NOMO-1 treated with dmso at 0.1 percent for 144 hours (cell line): ENCODE results near the gene CRB1.
A peak's percentile ranks its signal among the peaks of the same experiment; 100 is the strongest.
"Not testable (repeated sequence)": the region's sequence is repeated elsewhere in the genome, so short reads cannot be mapped to it uniquely, and the experiment has no call there.

Experiments
- DNase-seq: peaks from one replicate; lab custom pipeline; 2025; ENCODE audit not compliant: unreplicated experiment; lab: John Stamatoyannopoulos, UW

The CRB1 gene

DNA sequence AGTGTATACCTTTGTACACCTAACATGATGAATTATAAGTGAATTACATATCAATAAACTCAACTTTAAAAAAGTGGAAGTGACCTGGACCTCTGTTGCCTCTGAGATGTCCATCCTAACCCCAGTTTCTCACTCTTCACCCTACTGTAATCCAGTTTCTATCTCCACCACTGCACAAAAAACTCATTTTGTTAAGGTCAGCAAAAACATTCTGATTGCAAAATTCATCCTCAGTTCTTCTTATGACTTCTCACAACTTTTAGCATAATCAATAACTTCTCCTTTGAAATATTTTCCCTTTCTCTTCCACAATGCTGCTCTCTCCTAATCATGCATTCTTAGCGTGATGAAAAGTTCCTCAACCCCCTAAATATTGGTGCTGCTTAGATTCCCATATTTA, 129.8 kb downstream of the CRB1 start:
- DNase-seq = no peak

DNA sequence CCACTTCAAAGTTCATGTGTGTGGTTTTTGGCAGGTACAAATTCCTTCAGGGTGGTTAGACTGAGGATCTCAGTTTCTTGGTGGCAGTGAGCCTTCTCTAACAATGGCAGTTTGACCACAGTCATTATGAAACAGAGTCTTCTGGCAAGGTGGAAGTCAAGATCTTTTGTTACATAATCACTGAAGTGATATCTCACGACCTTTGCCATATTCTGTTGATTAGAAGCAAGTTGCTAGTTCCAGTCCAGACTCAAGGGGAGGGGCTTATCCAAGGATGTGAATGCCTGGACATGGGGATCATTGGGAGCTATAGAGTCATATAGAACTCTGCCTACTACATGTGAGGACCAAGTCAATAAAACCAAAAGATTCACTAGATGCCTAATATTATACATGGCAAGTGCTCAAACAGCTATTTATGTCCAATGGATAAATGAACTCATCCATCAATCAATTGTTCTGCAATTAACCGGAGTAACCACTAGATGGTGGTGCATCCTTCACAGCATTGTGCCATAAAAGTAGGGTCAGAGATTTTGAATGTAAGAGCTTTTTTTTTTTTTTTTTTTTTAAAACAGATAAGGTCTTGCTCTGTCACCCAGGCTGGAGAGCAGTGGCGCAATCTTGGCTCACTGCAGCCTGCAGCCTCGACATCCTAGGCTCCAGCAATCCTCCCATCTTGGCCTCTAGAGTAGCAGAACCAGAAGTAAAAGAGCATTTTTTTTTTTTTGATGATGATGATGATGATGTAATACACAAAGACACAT, 131.9 kb downstream of the CRB1 start:
- peak; percentile 54 for DNase-seq

DNA sequence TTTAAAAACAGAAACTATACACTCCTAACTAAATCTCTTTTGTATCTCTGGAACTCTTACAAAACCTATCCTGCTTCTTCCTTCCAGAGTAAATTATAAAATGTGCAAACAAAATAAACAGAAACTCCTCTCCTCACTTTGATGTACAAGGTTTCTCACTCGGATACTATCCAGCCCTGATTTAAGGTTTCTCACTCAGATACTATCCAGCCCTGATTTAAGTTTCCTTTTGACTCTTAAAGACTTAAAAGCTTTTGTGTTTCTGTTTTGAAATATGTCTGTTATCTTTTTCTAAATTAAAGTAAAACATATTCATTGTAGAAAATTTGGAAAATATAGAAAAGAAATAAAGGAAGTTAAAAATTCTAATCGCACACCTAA, 132.5 kb downstream of the CRB1 start:
- no peak for DNase-seq

DNA sequence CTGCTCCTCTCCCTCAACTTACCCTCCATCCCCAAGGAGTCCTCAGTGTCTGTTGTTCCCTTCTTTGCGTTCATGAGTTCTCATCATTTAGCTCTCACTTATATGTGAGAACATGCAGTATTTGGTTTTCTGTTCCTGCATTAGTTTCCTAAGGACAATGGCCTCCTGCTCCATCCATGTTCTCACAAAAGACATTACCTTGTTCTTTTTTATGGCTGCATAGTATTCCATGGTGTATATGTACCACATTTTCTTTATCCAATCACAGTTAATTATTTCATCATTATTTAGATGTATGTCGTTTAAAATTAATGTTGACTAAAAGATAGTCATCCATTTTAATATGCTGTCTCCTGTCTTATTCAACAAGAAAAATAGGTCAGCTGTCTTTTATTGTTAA, 134.1 kb downstream of the CRB1 start:
- no peak for DNase-seq

DNA sequence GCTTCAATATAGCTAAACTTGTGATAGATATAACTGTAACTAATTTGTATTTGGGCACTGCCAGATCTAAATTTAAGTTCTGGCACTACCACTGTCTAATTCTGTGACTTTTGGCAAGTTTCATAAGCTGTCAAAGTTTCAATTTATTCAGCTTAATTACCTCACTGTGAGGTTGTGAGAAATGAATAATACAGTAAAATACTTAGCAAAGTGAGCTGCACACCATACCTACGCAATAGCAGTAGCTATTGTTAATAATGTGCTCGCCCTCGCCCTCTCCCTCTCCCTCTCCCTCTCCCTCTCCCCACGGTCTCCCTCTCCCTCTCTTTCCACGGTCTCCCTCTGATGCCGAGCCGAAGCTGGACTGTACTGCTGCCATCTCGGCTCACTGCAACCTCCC, 136.7 kb downstream of the CRB1 start:
- DNase-seq = not testable (repeated sequence)

DNA sequence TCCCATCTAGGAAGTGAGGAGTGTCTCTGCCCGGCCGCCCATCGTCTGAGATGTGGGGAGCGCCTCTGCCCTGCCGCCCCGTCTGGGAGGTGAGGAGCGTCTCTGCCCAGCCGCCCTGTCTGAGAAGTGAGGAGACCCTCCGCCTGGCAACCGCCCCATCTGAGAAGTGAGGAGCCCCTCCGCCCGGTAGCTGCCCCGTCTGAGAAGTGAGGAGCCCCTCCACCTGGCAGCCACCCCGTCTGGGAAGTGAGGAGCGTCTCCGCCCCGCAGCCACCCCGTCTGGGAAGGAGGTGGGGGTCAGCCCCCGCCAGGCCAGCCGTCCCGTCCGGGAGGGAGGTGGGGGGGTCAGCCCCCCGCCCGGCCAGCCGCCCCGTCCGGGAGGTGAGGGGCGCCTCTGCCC, 137.6 kb downstream of the CRB1 start:
- not testable (repeated sequence) for DNase-seq

DNA sequence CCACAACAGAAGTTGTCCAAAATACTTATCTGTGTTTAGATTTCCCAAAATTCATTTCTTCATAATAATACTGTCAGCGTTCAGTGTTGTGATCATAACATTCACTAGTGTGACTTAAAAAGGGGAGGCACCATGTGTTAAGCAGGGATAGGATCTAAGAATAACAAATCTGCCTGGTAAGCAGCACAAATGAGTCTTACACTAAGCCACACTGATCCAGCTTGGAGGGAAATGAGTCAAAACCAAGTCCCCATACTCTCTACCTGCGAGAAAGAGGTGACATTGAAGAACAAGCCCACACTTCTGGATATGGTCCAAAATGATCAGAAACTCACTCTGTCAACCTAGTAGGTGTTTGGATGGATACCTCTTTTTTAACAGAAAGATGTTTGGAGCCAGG, 145.5 kb downstream of the CRB1 start:
- DNase-seq = no peak

DNA sequence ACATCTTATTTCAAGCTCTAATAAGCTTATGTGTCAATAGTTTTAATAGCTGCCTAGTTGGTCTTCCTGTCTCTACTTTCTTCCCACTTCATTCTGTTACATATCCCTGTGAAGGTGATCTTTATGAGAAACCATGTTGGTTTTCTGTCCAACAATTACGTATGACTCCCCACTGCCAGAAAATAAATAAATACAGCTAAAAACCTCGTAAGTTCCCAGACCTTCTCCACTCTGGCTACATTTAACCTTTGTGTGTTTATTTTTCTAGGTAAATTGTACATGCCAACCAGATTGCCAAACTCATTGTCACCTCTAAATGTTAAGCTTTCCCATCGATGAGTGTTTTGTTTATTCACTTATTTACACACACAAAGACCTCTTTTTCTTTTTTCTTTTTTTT, 147.2 kb downstream of the CRB1 start:
- no peak for DNase-seq

DNA sequence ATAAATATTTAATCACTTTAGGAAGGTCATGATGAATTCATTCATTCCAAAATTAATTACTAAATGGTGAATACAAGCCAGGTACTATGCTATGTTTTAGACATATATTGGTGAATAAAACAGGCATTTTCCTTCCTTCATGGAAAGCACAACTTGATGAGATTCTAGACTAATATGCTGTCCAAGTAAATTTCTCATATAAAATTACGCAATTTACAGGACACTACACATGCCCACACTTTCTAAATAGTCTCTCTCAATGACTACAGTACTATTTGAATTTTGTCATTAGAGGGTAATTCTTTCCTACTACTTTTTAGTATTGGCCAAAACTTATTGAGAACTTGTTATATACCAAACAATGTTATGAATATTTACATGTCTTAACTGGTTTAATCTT, 150.6 kb downstream of the CRB1 start:
- no peak for DNase-seq

DNA sequence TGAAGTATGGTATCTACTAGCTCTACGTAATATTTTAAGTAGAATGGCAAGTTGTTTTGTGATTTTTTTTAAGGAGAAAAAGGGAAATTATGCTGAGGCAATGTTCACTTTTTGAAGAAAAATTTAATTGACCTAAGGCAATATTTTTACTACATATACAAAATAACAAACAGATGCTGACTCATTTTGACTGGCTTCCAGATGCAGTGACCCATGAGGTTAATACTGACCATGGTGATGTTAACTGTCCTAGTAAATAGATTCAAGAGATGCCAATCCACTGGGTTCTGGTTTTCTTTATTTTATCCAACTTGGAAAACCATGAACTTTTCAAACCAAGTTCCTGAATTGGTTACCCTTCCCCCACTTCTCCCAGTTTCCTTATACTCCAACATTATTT, 154.9 kb downstream of the CRB1 start:
- DNase-seq = no peak

DNA sequence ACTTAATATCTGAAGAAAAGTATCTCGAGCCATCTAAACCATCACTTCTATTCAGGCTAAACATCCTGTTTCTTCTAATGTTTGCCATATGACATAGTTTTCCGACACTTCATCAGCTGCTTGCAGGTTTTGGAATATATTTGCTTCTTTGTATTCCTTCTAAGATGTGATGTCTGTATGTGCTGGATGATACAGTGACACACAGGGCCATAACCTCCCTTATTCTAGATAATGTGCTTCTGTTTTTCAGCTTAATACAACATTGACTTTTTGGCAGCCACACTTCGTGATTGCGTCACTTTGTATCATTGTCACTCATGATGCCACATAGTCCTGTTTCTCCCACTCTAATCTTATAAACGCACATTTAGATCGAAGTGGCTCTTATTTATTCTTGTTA, 156.3 kb downstream of the CRB1 start:
- DNase-seq = no peak

DNA sequence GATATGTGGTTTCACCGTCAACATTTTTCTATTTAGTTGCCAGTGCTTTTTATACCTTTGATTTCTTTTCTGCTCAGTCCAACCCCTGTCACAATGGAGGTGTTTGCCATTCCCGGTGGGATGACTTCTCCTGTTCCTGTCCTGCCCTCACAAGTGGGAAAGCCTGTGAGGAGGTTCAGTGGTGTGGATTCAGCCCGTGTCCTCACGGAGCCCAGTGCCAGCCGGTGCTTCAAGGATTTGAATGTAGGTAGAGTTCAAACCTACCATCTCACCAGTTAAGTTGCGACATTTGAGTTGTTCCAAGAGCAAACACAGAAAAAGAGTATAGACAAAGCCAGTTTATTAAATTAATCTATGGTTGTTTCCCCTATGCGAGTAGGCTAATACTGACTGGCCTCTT, 161.3 kb downstream of the CRB1 start:
- no peak for DNase-seq

DNA sequence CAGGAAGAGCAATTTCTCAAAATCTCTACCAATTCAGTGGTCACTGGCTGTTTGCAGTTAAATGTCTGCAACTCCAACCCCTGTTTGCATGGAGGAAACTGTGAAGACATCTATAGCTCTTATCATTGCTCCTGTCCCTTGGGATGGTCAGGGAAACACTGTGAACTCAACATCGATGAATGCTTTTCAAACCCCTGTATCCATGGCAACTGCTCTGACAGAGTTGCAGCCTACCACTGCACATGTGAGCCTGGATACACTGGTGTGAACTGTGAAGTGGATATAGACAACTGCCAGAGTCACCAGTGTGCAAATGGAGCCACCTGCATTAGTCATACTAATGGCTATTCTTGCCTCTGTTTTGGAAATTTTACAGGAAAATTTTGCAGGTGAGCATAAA, 167.2 kb downstream of the CRB1 start:
- no peak for DNase-seq

DNA sequence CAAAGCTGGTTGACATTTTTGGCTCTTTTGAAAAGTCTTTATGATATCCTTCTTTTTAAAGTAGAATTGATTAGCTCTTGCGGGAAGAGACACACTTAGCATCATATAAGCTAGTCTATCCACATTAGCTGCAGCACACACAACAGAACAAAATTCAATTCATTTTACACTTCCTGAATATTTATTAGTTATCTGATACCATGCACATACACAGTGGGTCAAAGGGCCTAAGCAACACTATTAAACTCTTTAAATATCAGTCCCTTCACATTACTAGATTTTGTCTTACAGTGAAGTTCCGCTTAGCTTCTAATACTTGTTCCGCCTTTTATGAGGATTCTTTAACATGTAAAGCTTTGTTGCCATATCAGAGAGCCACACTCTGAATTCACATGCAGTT, 169.5 kb downstream of the CRB1 start:
- no peak for DNase-seq

DNA sequence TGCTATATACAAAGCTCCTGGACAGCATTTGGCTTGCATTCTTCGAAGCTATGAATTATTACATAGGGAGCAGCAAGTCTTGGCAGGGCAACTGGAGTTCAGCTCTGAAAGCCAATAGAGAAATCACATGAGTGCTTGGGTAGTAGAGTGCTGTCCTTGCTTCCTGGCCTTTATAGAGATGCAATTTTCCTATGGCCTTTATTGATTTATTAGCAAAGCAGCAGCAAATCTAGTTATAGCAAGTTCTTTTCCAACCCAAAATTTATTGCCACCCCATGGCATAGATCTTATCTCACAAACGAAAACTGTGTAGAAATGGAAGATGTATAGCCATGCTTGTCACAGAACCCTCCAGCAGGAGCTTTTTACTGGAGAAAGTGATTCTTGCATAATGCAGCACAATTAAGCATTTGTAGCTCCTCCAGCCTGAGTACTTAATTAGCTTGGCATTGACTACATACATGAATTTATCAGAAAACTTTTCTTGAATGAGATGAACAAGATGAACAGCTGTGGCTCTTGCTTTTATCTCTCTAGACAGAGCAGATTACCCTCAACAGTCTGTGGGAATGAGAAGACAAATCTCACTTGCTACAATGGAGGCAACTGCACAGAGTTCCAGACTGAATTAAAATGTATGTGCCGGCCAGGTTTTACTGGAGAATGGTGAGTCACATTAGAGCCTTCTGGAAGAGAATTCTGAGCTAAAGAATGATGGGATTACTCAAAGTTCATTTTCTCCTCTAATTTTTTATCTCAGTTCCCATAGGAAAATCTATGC, 170.1 kb downstream of the CRB1 start:
- no peak for DNase-seq

DNA sequence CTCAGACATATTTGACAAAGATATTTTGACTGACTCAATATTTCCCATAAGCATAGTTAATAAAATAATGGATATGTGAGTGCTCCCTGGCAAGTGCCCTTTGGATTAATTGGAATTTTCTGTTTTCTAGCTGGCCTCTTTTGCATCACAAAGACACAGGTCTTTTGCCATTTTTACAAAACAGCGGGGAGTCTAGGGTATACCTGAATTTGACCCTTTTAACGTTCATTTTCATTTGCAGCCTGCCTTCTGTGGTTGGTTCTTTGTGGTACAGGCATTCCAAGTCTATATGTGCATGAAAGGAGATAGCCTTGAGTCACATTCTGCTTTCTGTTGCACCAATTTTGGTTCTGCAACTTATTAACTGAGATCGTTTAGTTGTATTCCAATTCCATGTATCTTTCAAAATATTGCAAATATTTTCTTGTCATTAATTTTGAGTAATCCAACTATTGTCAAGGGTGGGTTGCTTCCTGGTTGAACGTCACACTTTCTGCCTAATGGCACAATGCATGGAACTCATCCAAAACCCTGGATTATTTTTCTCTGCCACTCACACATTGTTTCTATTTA, 171.7 kb downstream of the CRB1 start:
- DNase-seq = no peak

DNA sequence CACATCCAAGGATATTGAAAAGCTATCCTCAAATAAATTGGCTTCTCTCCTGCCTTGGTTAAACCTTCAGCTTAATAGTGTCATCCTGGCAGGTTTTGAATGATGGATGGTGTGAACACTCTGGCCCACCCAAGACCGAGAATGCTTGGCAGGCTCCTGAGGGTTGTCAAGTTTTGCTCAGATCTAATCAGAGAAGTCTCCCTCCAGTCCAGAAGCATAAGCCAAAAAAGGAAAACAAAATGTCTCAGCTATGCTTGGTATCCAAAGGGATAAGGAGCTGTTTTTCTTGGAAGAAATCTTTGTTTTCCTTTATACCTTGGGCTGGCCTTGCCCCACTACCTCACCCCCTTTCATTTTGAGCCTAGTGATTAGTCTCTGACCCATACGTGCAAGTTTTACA, 172.7 kb downstream of the CRB1 start:
- DNase-seq = no peak

DNA sequence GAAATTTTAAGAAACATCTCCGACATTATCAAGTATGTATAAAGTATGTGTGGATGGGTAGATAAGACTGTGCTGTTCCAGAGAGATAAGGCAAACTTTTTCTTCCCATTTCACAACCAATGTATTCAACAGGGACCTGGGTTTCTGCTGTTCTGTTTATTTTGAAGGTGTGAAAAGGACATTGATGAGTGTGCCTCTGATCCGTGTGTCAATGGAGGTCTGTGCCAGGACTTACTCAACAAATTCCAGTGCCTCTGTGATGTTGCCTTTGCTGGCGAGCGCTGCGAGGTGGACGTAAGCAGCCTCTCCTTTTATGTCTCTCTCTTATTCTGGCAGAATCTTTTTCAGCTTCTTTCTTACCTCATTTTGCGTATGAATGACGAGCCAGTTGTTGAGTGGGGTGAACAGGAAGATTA, 174.0 kb downstream of the CRB1 start:
- DNase-seq = no peak

DNA sequence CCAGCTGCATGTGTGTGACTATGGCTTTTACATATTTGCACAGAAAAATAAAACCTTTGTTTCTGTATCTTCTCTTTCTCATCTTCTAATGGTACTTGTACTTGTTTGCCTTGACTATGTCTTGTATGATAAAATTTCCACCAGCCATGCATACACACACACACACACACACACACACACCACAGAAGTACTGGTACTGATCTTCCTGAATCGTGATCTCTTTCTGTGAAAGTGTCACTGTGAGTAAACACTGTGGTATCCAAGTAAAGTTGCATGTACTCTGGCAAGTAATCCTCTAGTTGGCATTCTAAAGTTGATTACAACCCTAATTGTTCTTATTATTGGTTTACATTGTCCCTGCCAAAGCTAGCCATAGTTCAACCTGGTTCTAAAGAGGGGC, 176.7 kb downstream of the CRB1 start:
- no peak for DNase-seq

DNA sequence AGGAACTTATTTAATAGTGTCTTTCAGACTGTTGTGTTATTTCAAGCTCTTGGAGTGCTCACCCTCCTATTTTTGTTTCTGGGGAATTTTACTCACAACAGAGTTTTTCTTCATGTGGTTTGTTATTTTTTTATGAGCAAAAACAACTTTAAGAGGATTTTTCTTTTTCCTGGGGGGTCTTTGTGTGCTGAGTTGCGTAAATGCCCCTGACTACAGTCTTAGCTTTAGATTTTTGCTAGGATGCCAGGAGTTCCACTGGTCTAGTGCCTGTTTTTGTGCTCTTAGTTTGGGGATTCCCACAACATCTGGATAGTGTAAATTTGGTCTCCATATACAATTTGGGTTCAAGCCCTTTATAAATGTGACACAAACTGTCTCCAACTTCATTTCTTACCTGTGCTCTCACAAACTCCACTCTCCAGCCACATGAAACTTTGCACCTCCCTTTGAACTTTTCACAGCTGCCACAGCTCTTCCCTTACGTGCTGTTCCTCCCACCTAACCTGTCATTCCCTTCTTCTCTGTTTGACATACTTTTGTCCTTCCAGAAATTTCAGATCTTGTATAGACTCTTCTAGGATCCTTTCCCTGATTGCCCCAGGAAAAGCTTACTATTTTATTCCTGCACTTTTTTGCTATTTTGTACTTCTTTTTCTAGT, 180.2 kb downstream of the CRB1 start:
- DNase-seq = no peak

DNA sequence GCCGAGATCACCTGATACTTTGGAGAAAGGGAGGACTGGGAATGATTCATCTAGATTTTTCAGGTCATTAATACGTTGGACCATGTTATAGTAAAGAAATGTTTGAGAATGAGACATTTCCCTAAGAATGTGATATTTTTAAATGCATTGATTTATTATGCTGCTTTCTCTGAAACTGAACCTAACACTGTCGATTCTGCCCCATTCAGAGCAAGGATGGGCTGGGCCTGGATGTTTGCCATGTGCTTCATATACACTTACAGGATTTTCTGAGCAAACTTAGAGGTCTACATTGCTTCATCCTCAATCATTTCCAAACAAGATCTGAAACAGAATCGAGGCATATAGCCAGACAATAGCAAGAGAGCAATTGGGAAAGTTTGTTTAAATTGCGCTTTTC, 183.3 kb downstream of the CRB1 start:
- DNase-seq = no peak
